Lower leg skin (tissue), 3 donors: ENCODE measurements around the gene RCN2.

ENCODE experiments used
- POLR2A ChIP-seq, 2 donors: fragments of 450-650 bp; IDR thresholded peaks; one replicate each; pipeline ENCODE4 v1.6.1; 2016 to 2017; ENCODE audit warnings: antibody characterized with exemption in 2 of 2, mild to moderate bottlenecking in 1 of 2, moderate library complexity in 1 of 2
- TF ChIP-seq, protein P1 (sequence below), 3 donors: fragments of 450-650 bp; IDR thresholded peaks; one replicate each; pipeline ENCODE4 v1.5.1; 2016; ENCODE audit warnings: antibody characterized with exemption in 3 of 3, mild to moderate bottlenecking in 3 of 3, moderate library complexity in 2 of 3

DNA sequence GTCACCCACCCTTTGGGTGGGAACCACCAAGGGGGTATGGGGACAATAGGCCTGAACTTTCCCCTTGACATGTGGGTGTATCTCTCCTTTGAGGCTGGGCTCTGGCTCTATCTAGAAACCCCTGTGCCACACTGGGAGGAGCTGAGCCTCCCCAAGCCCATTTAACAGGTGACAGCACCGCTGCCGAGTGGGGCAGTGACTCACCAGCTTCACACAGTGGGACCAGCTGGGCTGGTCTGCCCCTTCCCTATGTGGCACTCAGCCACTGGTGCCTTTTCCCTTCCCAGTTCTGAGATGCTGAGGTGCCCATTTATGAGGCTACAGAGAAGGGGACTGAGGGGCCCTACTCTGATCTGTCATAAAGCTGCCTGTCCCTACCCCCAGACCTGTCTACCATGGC lies 68.4 kb downstream of the RCN2 start:
- TF ChIP-seq, protein P1, sequence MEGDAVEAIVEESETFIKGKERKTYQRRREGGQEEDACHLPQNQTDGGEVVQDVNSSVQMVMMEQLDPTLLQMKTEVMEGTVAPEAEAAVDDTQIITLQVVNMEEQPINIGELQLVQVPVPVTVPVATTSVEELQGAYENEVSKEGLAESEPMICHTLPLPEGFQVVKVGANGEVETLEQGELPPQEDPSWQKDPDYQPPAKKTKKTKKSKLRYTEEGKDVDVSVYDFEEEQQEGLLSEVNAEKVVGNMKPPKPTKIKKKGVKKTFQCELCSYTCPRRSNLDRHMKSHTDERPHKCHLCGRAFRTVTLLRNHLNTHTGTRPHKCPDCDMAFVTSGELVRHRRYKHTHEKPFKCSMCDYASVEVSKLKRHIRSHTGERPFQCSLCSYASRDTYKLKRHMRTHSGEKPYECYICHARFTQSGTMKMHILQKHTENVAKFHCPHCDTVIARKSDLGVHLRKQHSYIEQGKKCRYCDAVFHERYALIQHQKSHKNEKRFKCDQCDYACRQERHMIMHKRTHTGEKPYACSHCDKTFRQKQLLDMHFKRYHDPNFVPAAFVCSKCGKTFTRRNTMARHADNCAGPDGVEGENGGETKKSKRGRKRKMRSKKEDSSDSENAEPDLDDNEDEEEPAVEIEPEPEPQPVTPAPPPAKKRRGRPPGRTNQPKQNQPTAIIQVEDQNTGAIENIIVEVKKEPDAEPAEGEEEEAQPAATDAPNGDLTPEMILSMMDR (IDR thresholded peaks at IDR 0.05): no peak
- no peak for TF ChIP-seq POLR2A (IDR thresholded peaks at IDR 0.05)
